GM12878 (cell line): ENCODE results near the gene CCDC138. TPM values are rescaled to one million over a fixed set of nuclear protein-coding genes. Genes with fewer than 3 reads are reported as not detected.

Source experiments
- CUX1 ChIP-seq: IDR thresholded peaks from 2 replicates; pipeline ENCODE4 v1.6.1; 2012; ENCODE audit warnings: improper control_type of control experiment, low read depth, low read length; ENCODE audit not compliant: insufficient replicate concordance
- ETV6 ChIP-seq, 2 experiments: fragments of 450-650 bp in 1 of 2; IDR thresholded peaks in 1 of 2; conservative IDR thresholded peaks in 1 of 2; 2 replicates each; pipeline ENCODE4 v1.6.1; 2014; ENCODE audit warnings: antibody characterized with exemption in 1 of 2, borderline replicate concordance in 1 of 2, low read depth in 1 of 2, mild to moderate bottlenecking in 1 of 2, moderate library complexity in 1 of 2
- MEF2B ChIP-seq: fragments of 450-650 bp; IDR thresholded peaks from 2 replicates; pipeline ENCODE4 v1.6.1; 2018; ENCODE audit warnings: mild to moderate bottlenecking, moderate library complexity; ENCODE audit not compliant: partially characterized antibody, poor library complexity, severe bottlenecking
- SMARCA5 ChIP-seq: fragments of 450-650 bp; IDR thresholded peaks from 2 replicates; pipeline ENCODE4 v1.6.1; 2017; ENCODE audit warnings: mild to moderate bottlenecking
- polyA plus RNA-seq, 11 experiments: library from polyadenylated mRNA; depleted of rRNA in 4 of 11; unstranded in 6 of 11; stranded (reverse) in 5 of 11; fragments of >200 nt; fragmentation: Nextera tagmentation in 4 of 11; fragmentation: Illumina TruSeq in 1 of 11; extraction: Ambion mirVana in 4 of 11; extraction: Trizol in 1 of 11; gene quantifications; 1 replicate in 1 of 11; 2 replicates in 10 of 11; pipeline versions ENCODE4 v1.2.1 to v1.2.3, GENCODE V29; 2011 to 2016; ENCODE audit warnings: inconsistent platforms in 2 of 11, missing spikeins in 2 of 11, low read depth in 1 of 11
- total RNA-seq, 4 experiments: library from RNA; depleted of rRNA in 3 of 4; stranded (reverse); fragments of >200 nt in 3 of 4; fragmentation: Illumina TruSeq in 1 of 4; extraction: Trizol in 1 of 4; gene quantifications; 2 replicates each; pipeline versions ENCODE4 v1.2.1 to v1.2.3, GENCODE V29; 2013 to 2021
- TF ChIP-seq, protein P1 (sequence below): IDR thresholded peaks from 2 replicates; pipeline ENCODE4 v1.6.1; 2012; ENCODE audit warnings: low read depth, low read length, improper control_type of control experiment

Gene CCDC138
- total and polyA plus RNA-seq, 10 of the 15 experiments (the other 5 are each of a cell fraction or from before 2014, with no cell fraction given), result 7.9 to 19.4 (median 13.0) TPM

GRCh38 chr2:108907822-108908712, 121.5 kb downstream of the CCDC138 start (continued):
- TF ChIP-seq CUX1 (no peak), MEF2B (no peak), SMARCA5 (no peak), ETV6 (conservative IDR thresholded peaks at IDR 0.05 in 1 of 2, IDR thresholded peaks at IDR 0.05 in 1 of 2; ENCODE audit: borderline replicate concordance in 1 of 2, low read depth in 1 of 2) (no peak)
- TF ChIP-seq, protein P1, sequence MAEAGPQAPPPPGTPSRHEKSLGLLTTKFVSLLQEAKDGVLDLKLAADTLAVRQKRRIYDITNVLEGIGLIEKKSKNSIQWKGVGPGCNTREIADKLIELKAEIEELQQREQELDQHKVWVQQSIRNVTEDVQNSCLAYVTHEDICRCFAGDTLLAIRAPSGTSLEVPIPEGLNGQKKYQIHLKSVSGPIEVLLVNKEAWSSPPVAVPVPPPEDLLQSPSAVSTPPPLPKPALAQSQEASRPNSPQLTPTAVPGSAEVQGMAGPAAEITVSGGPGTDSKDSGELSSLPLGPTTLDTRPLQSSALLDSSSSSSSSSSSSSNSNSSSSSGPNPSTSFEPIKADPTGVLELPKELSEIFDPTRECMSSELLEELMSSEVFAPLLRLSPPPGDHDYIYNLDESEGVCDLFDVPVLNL, result no peak
